ENCODE data around the gene ACOT13.

Gene ACOT13

GRCh38 chr6:24683297-24684296 is 16.7 kb downstream of the ACOT13 start:
- DNase-seq (ENCODE audit: extremely low read depth, low read depth) = no peak
- TF ChIP-seq CTCF (IDR thresholded peaks at IDR 0.05; ENCODE audit: low read depth, low read length, missing control alignments) = no peak
- H3K4me3 ChIP-seq (replicated peaks; ENCODE audit: low read depth, low read length) = no peak overlapping the region

GRCh38 chr6:24686408-24686807 is 19.5 kb downstream of the ACOT13 start:
- TF ChIP-seq CTCF (IDR thresholded peaks at IDR 0.05; ENCODE audit: low read depth, low read length, missing control alignments) = no peak
- no peak overlapping the region for H3K4me3 ChIP-seq (replicated peaks; ENCODE audit: low read depth, low read length)
- DNase-seq (ENCODE audit: extremely low read depth, low read depth) = no peak

- H3K4me3 ChIP-seq (replicated peaks; ENCODE audit: low read depth, low read length) = no peak overlapping the region
- TF ChIP-seq CTCF (IDR thresholded peaks at IDR 0.05; ENCODE audit: low read depth, low read length, missing control alignments) = no peak
- DNase-seq (ENCODE audit: extremely low read depth, low read depth) = no peak
Observed at GRCh38 chr6:24686946-24687345, 20.1 kb downstream of the ACOT13 start.

GRCh38 chr6:24689964-24690363 is 23.1 kb downstream of the ACOT13 start:
- H3K4me3 ChIP-seq (replicated peaks; ENCODE audit: low read depth, low read length) = no peak overlapping the region
- TF ChIP-seq CTCF (IDR thresholded peaks at IDR 0.05; ENCODE audit: low read depth, low read length, missing control alignments) = no peak
- no peak for DNase-seq (ENCODE audit: extremely low read depth, low read depth)

- no peak overlapping the region for H3K4me3 ChIP-seq (replicated peaks; ENCODE audit: low read depth, low read length)
- no peak for TF ChIP-seq CTCF (IDR thresholded peaks at IDR 0.05; ENCODE audit: low read depth, low read length, missing control alignments)
- DNase-seq (ENCODE audit: extremely low read depth, low read depth) = no peak
Observed at GRCh38 chr6:24690593-24690992, 23.7 kb downstream of the ACOT13 start.

GRCh38 chr6:24691550-24691949 is 24.7 kb downstream of the ACOT13 start:
- DNase-seq (ENCODE audit: extremely low read depth, low read depth) = no peak
- TF ChIP-seq CTCF (IDR thresholded peaks at IDR 0.05; ENCODE audit: low read depth, low read length, missing control alignments) = no peak
- H3K4me3 ChIP-seq (replicated peaks; ENCODE audit: low read depth, low read length) = no peak overlapping the region

Data from HFF-Myc (cell line).